ENCODE results near the gene CNTNAP2. TPM values are rescaled to one million over a fixed set of nuclear protein-coding genes. Genes with fewer than 3 reads are reported as not detected.
"Not testable (repeated sequence)": the region's sequence is repeated elsewhere in the genome, so short reads cannot be mapped to it uniquely, and the experiment has no call there.

Gene CNTNAP2
- total RNA-seq, 1 experiment from 2014 or later: 42.5 TPM

- peaks cover 4% of the 10 kb centered on the region for H3K36me3 Mint-ChIP-seq (ENCODE audit: insufficient read depth, unreplicated experiment)
- no peak for DNase-seq
- intact Hi-C loops (cut with micrococcal nuclease; ENCODE audit: unreplicated experiment): no loop called here
- H3K27me3 Mint-ChIP-seq (ENCODE audit: insufficient read depth, unreplicated experiment): no peaks in the 10 kb centered on the region
- H3K36me3 ChIP-seq (ENCODE audit: control insufficient read depth, insufficient read depth, low read length): no peaks in the 10 kb centered on the region
- no peak overlapping the region for H3K27ac Mint-ChIP-seq (ENCODE audit: unreplicated experiment)
- no TSS peak for BruUV-seq (replicated peaks)
- POLR2A ChIA-PET: no interaction called here
- no peaks in the 10 kb centered on the region; the same call in 1 of the 2 replicates for H3K4me1 ChIP-seq
- TF ChIP-seq, protein P1, sequence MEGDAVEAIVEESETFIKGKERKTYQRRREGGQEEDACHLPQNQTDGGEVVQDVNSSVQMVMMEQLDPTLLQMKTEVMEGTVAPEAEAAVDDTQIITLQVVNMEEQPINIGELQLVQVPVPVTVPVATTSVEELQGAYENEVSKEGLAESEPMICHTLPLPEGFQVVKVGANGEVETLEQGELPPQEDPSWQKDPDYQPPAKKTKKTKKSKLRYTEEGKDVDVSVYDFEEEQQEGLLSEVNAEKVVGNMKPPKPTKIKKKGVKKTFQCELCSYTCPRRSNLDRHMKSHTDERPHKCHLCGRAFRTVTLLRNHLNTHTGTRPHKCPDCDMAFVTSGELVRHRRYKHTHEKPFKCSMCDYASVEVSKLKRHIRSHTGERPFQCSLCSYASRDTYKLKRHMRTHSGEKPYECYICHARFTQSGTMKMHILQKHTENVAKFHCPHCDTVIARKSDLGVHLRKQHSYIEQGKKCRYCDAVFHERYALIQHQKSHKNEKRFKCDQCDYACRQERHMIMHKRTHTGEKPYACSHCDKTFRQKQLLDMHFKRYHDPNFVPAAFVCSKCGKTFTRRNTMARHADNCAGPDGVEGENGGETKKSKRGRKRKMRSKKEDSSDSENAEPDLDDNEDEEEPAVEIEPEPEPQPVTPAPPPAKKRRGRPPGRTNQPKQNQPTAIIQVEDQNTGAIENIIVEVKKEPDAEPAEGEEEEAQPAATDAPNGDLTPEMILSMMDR (IDR thresholded peaks at IDR 0.05; ENCODE audit: insufficient read depth in 1 of 2, low read depth in 1 of 2, low read length in 1 of 2, severe bottlenecking in 1 of 2, unreplicated experiment in 1 of 2): no peak
- H3K9me3 ChIP-seq: no peaks in the 10 kb centered on the region
- H3K4me3 ChIP-seq (ENCODE audit: low read depth, low read length): no peak overlapping the region
- H3K27me3 ChIP-seq (replicated peaks; ENCODE audit: control insufficient read depth, insufficient read depth, low read length): no peaks in the 10 kb centered on the region
- H3K4me1 Mint-ChIP-seq (ENCODE audit: low read depth, unreplicated experiment): no peaks in the 10 kb centered on the region
- CTCF ChIA-PET: interaction anchor here (0.6 kb wide), 1 partner anchor 542 kb away, joined by 3 read pairs; no protein-coding TSS in a partner anchor
- H3K4me3 Mint-ChIP-seq (ENCODE audit: unreplicated experiment): no peak overlapping the region
- peaks cover 3% of the 10 kb centered on the region for H3K9me3 Mint-ChIP-seq (ENCODE audit: unreplicated experiment)
Observed at GRCh38 chr7:147096629-147097028, 980.0 kb downstream of the CNTNAP2 start.

DNA sequence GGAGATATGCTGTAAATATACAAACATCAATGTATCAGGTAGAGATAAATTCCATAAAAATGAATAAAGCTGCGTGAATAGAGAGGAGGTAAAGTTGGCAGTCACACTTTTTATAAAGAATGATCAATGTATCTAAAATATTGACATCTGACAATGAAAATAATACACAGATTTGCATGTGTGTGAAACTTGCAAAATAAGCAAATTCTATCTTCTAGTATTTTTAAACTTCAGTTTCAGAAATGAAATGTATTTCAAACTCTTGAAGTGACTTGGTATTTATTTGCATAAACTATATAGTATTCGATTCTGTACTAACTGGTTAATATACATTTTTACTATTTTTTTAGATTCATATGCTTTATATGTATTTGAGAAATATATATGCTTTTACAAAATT, 986.6 kb downstream of the CNTNAP2 start:
- intact Hi-C loops (cut with micrococcal nuclease; ENCODE audit: unreplicated experiment): no loop called here
- H3K27ac Mint-ChIP-seq (ENCODE audit: unreplicated experiment): no peak overlapping the region
- Histone ChIP-seq H3K36me3 (ENCODE audit: control insufficient read depth, insufficient read depth, low read length) (no peaks in the 10 kb centered on the region), H3K27me3 (replicated peaks; ENCODE audit: control insufficient read depth, insufficient read depth, low read length) (no peaks in the 10 kb centered on the region), H3K9me3 (no peaks in the 10 kb centered on the region), H3K4me1 (no peaks in the 10 kb centered on the region; the same call in 1 of the 2 replicates), H3K4me3 (ENCODE audit: low read depth, low read length) (no peak overlapping the region)
- no peak overlapping the region for H3K4me3 Mint-ChIP-seq (ENCODE audit: unreplicated experiment)
- no peaks in the 10 kb centered on the region for H3K4me1 Mint-ChIP-seq (ENCODE audit: low read depth, unreplicated experiment)
- ChIA-PET CTCF (no interaction called here), POLR2A (no interaction called here)
- H3K9me3 Mint-ChIP-seq (ENCODE audit: unreplicated experiment): peaks cover 8% of the 10 kb centered on the region
- H3K36me3 Mint-ChIP-seq (ENCODE audit: insufficient read depth, unreplicated experiment): peaks cover 4% of the 10 kb centered on the region
- TF ChIP-seq, protein P1 (IDR thresholded peaks at IDR 0.05; ENCODE audit: insufficient read depth in 1 of 2, low read depth in 1 of 2, low read length in 1 of 2, severe bottlenecking in 1 of 2, unreplicated experiment in 1 of 2): no peak
- no peak for DNase-seq
- no TSS peak for BruUV-seq (replicated peaks)
- no peaks in the 10 kb centered on the region for H3K27me3 Mint-ChIP-seq (ENCODE audit: insufficient read depth, unreplicated experiment)

DNA sequence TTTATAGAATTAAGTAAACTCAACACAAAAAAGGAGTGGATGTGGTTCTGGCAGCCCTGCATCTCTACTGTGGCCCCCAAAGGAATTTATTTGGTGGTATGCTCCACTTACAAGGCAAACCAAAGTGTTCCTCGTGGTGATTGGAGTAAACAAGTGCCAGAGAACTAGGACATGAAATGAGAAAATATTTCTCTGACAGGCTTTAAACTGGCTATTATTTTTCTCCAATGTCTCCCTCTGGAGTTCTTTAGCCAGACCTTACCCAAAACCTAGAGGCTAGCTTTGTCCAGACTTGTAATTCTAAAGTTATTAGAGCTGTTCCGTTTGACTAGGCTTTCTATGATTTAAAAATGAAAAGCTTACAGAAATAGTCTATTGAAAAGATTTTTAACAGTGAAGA, 990.1 kb downstream of the CNTNAP2 start:
- H3K27me3 Mint-ChIP-seq (ENCODE audit: insufficient read depth, unreplicated experiment): no peaks in the 10 kb centered on the region
- H3K4me1 Mint-ChIP-seq (ENCODE audit: low read depth, unreplicated experiment): no peaks in the 10 kb centered on the region
- no peaks in the 10 kb centered on the region for H3K36me3 Mint-ChIP-seq (ENCODE audit: insufficient read depth, unreplicated experiment)
- no peaks in the 10 kb centered on the region for H3K27me3 ChIP-seq (replicated peaks; ENCODE audit: control insufficient read depth, insufficient read depth, low read length)
- no peaks in the 10 kb centered on the region for H3K4me1 ChIP-seq
- no peaks in the 10 kb centered on the region for H3K36me3 ChIP-seq (ENCODE audit: control insufficient read depth, insufficient read depth, low read length)
- H3K4me3 ChIP-seq (ENCODE audit: low read depth, low read length): no peak overlapping the region
- H3K9me3 Mint-ChIP-seq (ENCODE audit: unreplicated experiment): peaks cover 27% of the 10 kb centered on the region
- TF ChIP-seq, protein P1 (IDR thresholded peaks at IDR 0.05; ENCODE audit: insufficient read depth in 1 of 2, low read depth in 1 of 2, low read length in 1 of 2, severe bottlenecking in 1 of 2, unreplicated experiment in 1 of 2): no peak
- no peak overlapping the region for H3K4me3 Mint-ChIP-seq (ENCODE audit: unreplicated experiment)
- intact Hi-C loops (cut with micrococcal nuclease; ENCODE audit: unreplicated experiment): no loop called here
- CTCF ChIA-PET: no interaction called here
- no TSS peak for BruUV-seq (replicated peaks)
- POLR2A ChIA-PET: no interaction called here
- no peaks in the 10 kb centered on the region for H3K9me3 ChIP-seq
- no peak for DNase-seq
- H3K27ac Mint-ChIP-seq (ENCODE audit: unreplicated experiment): no peak overlapping the region

- H3K4me1 Mint-ChIP-seq (ENCODE audit: low read depth, unreplicated experiment); H3K4me3 Mint-ChIP-seq (ENCODE audit: unreplicated experiment); H3K27ac Mint-ChIP-seq (ENCODE audit: unreplicated experiment); DNase-seq; intact Hi-C loops (cut with micrococcal nuclease; ENCODE audit: unreplicated experiment); H3K27me3 ChIP-seq (replicated peaks; ENCODE audit: control insufficient read depth, insufficient read depth, low read length); H3K9me3 ChIP-seq; H3K4me1 ChIP-seq; H3K36me3 Mint-ChIP-seq (ENCODE audit: insufficient read depth, unreplicated experiment); POLR2A ChIA-PET; H3K4me3 ChIP-seq (ENCODE audit: low read depth, low read length); H3K27me3 Mint-ChIP-seq (ENCODE audit: insufficient read depth, unreplicated experiment); H3K36me3 ChIP-seq (ENCODE audit: control insufficient read depth, insufficient read depth, low read length); CTCF ChIA-PET; BruUV-seq (replicated peaks): not testable (repeated sequence)
- H3K9me3 Mint-ChIP-seq (ENCODE audit: unreplicated experiment): peaks cover 43% of the 10 kb centered on the region
Observed at GRCh38 chr7:147114525-147114924, 997.9 kb downstream of the CNTNAP2 start.

Measured in Caco-2 (cell line).